RWPE1 (cell line): ENCODE results near the gene DNAH14.
"Not testable (repeated sequence)": the region's sequence is repeated elsewhere in the genome, so short reads cannot be mapped to it uniquely, and the experiment has no call there.

Source experiments
- CTCF ChIA-PET: fragments of 350-600 bp; sonication (Branson Sonifier 250); formaldehyde crosslinking; extraction: SDS; loops from one replicate; lab custom pipeline; 2021; lab: Yijun Ruan, JAX
- POLR2A ChIA-PET: fragments of 400-600 bp; formaldehyde crosslinking; extraction: SDS; loops from one replicate; lab custom pipeline; 2020; ENCODE audit warnings: antibody characterized with exemption; ENCODE audit not compliant: low non-redundant PET; lab: Yijun Ruan, JAX
- DNase-seq: peaks from one replicate; pipeline ENCODE4 v3.0.0; 2012; ENCODE audit warnings: low spot score
- H3K27ac ChIP-seq: fragments of 450-650 bp; 2 replicates; pipeline ENCODE4 v1.5.1; 2017
- TF ChIP-seq, protein P1 (sequence below): fragments of 450-650 bp; conservative IDR thresholded peaks from 2 replicates; pipeline ENCODE4 v1.5.1; 2017; ENCODE audit warnings: low read depth, mild to moderate bottlenecking

DNAH14 gene

GRCh38 chr1:225225681-225226080, 296.2 kb downstream of the DNAH14 start:
- POLR2A ChIA-PET, result no interaction called here
- no peak overlapping the region for H3K27ac ChIP-seq
- no peak for DNase-seq
- CTCF ChIA-PET, result no interaction called here
- TF ChIP-seq, protein P1, sequence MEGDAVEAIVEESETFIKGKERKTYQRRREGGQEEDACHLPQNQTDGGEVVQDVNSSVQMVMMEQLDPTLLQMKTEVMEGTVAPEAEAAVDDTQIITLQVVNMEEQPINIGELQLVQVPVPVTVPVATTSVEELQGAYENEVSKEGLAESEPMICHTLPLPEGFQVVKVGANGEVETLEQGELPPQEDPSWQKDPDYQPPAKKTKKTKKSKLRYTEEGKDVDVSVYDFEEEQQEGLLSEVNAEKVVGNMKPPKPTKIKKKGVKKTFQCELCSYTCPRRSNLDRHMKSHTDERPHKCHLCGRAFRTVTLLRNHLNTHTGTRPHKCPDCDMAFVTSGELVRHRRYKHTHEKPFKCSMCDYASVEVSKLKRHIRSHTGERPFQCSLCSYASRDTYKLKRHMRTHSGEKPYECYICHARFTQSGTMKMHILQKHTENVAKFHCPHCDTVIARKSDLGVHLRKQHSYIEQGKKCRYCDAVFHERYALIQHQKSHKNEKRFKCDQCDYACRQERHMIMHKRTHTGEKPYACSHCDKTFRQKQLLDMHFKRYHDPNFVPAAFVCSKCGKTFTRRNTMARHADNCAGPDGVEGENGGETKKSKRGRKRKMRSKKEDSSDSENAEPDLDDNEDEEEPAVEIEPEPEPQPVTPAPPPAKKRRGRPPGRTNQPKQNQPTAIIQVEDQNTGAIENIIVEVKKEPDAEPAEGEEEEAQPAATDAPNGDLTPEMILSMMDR, result no peak

DNA sequence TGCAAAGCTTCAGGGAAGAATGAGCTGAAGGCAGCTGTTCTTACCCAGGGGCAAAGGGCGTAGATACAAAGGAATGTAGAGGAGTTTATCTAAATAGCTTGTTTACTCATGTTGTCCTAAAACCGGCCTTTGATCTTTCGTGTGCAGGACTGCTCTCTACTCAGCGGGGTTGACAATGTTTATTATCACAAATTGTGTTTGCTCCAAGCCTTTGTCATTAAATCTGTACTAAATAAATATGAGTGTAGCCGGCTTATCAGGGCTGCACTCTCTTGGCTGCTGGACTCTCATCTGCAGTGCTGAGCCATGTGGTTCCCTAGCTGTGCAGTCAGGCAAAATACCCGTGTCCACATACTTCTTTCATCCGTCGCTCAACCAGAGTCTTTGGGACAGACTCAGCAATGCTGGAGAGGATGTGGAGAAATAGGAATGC, 299.4 kb downstream of the DNAH14 start:
- no peak for DNase-seq
- TF ChIP-seq, protein P1, result no peak
- no peak overlapping the region for H3K27ac ChIP-seq
- CTCF ChIA-PET, result no interaction called here
- POLR2A ChIA-PET, result no interaction called here

DNA sequence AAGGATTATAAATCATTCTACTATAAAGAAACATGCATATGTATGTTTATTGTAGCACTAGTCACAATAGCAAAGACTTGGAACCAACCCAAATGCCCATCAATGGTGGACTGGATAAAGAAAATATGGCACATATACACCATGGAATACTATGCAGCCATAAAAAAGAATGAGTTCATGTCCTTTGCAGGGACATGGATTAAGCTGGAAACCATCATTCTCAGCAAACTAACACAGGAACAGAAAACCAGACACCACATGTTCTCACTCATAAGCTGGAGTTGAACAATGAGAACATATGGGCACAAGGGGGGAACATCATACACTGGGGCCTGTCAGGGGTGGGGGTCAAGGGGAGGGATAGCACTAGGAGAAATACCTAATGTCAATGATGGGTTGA, 300.0 kb downstream of the DNAH14 start:
- CTCF ChIA-PET, DNase-seq, POLR2A ChIA-PET: not testable (repeated sequence)

GRCh38 chr1:225230483-225230882, 301.0 kb downstream of the DNAH14 start:
- no peak for DNase-seq
- TF ChIP-seq, protein P1, result no peak
- CTCF ChIA-PET, result interaction anchor here (0.6 kb wide), 1 partner anchor 973 kb away, joined by 3 read pairs; no protein-coding TSS in a partner anchor
- H3K27ac ChIP-seq, result no peak overlapping the region
- POLR2A ChIA-PET, result no interaction called here

More for the DNA sequence above, 300.0 kb downstream of the DNAH14 start:
- not testable (repeated sequence) for H3K27ac ChIP-seq

DNA sequence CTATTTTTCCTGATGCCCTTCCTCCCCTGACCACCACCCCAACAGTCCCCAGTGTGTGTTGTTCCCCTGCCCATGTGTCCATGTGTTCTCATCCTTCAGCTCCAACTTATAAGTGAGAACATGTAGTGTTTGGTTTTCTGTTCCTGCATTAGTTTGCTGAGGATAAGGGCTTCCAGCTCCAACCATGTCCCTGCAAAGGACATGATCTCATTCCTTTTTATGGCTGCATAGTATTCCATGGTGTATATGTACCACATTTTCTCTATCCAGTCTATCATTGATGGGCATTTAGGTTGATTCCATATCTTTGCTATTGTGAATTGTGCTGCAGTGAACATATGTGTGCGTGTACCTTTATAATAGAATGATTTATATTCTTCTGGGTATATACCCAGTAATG, 303.5 kb downstream of the DNAH14 start:
- H3K27ac ChIP-seq, DNase-seq, POLR2A ChIA-PET, CTCF ChIA-PET: not testable (repeated sequence)

DNA sequence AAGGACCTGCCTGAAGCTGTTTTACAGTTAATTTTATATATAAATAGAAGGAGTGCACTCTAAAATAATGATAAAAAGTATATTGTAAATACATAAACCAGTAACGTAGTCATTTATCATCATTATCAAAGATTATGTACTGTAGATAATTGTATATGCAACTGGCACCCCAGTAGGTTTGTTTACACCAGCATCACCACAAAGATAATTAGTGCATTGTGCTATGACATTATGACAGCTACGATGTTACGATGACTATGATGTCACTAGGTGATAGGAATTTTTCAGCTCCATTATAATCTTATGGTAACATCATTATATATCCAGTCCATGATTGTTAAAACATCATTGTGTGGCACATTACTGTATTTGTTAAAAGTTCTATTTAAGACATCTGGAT, 313.1 kb downstream of the DNAH14 start:
- no peak overlapping the region for H3K27ac ChIP-seq
- ChIA-PET POLR2A (no interaction called here), CTCF (no interaction called here)
- TF ChIP-seq, protein P1, result no peak
- no peak for DNase-seq

- no peak for DNase-seq
- ChIA-PET CTCF (interaction anchor here (0.6 kb wide), 1 partner anchor 169 kb away, joined by 3 read pairs; no protein-coding TSS in a partner anchor), POLR2A (no interaction called here)
- TF ChIP-seq, protein P1, result no peak
- no peak overlapping the region for H3K27ac ChIP-seq
Observed at GRCh38 chr1:225250432-225250831, 321.0 kb downstream of the DNAH14 start.

- CTCF ChIA-PET, result interaction anchor here (0.7 kb wide), 1 partner anchor 35 kb away, joined by 3 read pairs; no protein-coding TSS in a partner anchor
- H3K27ac ChIP-seq, result no peak overlapping the region
- TF ChIP-seq, protein P1, result no peak
- no peak for DNase-seq
- POLR2A ChIA-PET, result no interaction called here
Observed at GRCh38 chr1:225253173-225253572, 323.7 kb downstream of the DNAH14 start.
